Heart right ventricle (tissue), 16 donors: ENCODE data around the gene ALPK3. TPM values are rescaled to one million over a fixed set of nuclear protein-coding genes. Genes with fewer than 3 reads are reported as not detected.

Experiments
- ATAC-seq, 8 donors: fragments of 200-7000 bp; cut with Tn5 transposase; one replicate each; pipeline ENCODE4 v1.9.1; 2020; ENCODE audit warnings: mild to moderate bottlenecking in 8 of 8, moderate library complexity in 8 of 8, moderate number of reproducible peaks in 1 of 8
- DNase-seq, 2 donors: peaks; one replicate each; pipeline ENCODE4 v3.0.0-alpha.2; 2020
- H3K27ac ChIP-seq, 10 donors: fragments of 200-600 bp; sonication (generic) in 2 of 10; one replicate each; pipeline versions ENCODE4 v1.5.0 to v1.8.0; 2020 to 2022; ENCODE audit warnings: mild to moderate bottlenecking in 3 of 10
- H3K27me3 ChIP-seq, 7 donors: fragments of 200-600 bp; one replicate each; pipeline ENCODE4 v1.8.0; 2021 to 2022; ENCODE audit warnings: mild to moderate bottlenecking in 2 of 7
- H3K36me3 ChIP-seq, 9 donors: fragments of 200-600 bp; sonication (generic) in 1 of 9; one replicate each; pipeline versions ENCODE4 v1.5.0 to v1.8.0; 2020 to 2022; ENCODE audit warnings: mild to moderate bottlenecking in 2 of 9
- H3K4me1 ChIP-seq, 9 donors: fragments of 200-600 bp; sonication (generic) in 1 of 9; one replicate each; pipeline versions ENCODE4 v1.5.0 to v1.8.0; 2020 to 2022; ENCODE audit warnings: mild to moderate bottlenecking in 4 of 9
- H3K4me3 ChIP-seq, 10 donors: fragments of 200-600 bp; sonication (generic) in 2 of 10; one replicate each; pipeline versions ENCODE4 v1.5.0 to v1.8.0; 2020 to 2022; ENCODE audit warnings: mild to moderate bottlenecking in 7 of 10, moderate library complexity in 2 of 10
- H3K9me3 ChIP-seq, 11 donors: fragments of 200-600 bp in 10 of 11; sonication (generic) in 2 of 11; one replicate each; pipeline versions ENCODE4 v1.5.0 to v1.8.0; 2013 to 2022; ENCODE audit warnings: mild to moderate bottlenecking in 2 of 11, control low read depth in 1 of 11, moderate library complexity in 1 of 11
- WGBS, 2 donors: extraction: QIAGEN DNeasy Blood & Tissue Kit; methylation state at CpG; one replicate each; pipeline ENCODE4 v1.1.7; 2013; ENCODE audit warnings: inconsistent platforms in 1 of 2; 5-methylcytosine and 5-hydroxymethylcytosine counted together
- intact Hi-C, 10 donors: fragments of 100-400 bp; cut with DNase I; formaldehyde crosslinking; loops; one replicate each; pipeline versions ENCODE4 v1.11.1 to v1.14.2; 2022
- polyA plus RNA-seq, 2 donors: library from polyadenylated mRNA; stranded (reverse); fragments of 200-250 nt; gene quantifications; one replicate each; pipeline ENCODE4 v1.2.3, GENCODE V29; 2013
- total RNA-seq, 10 donors: library from RNA; stranded (reverse); fragmentation: NEBNext Ultra II Directional in 3 of 10; extraction: Animal tissue kit (Norgen Biotek cat#: 25700) in 3 of 10; gene quantifications; one replicate each; pipeline versions ENCODE4 v1.2.1 to v1.2.4, GENCODE V29; 2021 to 2023
- TF ChIP-seq, protein P1 (sequence below), 9 donors: fragments of 200-600 bp; sonication (generic) in 2 of 9; IDR thresholded peaks; one replicate each; pipeline versions ENCODE4 v1.5.0 to v1.8.0; 2021 to 2022; ENCODE audit warnings: antibody characterized with exemption in 9 of 9, mild to moderate bottlenecking in 5 of 9, moderate library complexity in 1 of 9
- donor health status: Arrhythmogenic right ventricular cardiomyopathy.
- donor health status: ischemic (EF 13 %, LVEDD 7.1; RV severe dilation, severe dysfunction).
- donor health status: healthy with polysubstance abuse.
- donor health status: DM: no; HTN: yes; CAD: no.
- donor health status: DM: no; HTN: no; CAD: no.
- donor health status: ischemic (EF 25% LVEDD 6.9; RV normal size, moderate dysfunction).
- donor health status: ischemic (EF 25% LVEDD 5.7; RV mildly dilated, moderate dysfunction).
- donor health status: healthy.
- donor health status: DM: yes; HTN: yes; CAD: no.
- donor health status: Ischemic cardiomyopathy.
- donor health status: ischemic (EF 35%, LVEDD 5.7; RV mildly dilated, moderate dysfunction).
- donor health status: nonischemic (EF 11% LVEDD 7.7; RV severe dilation, severe dysfunction).
- donor health status: DM: yes; HTN: yes; CAD: no.
- donor health status: PGD.
- donor health status: ischemic (EF 29% LVEDD 5.4; RV normal size, mild dysfunction).
- donor health status: nonischemic (EF 23%, LVEDD 6.1; RV moderate dilation, normal function).

Gene ALPK3
- total and polyA plus RNA-seq, 12 donors = 35.1 to 268 (median 162) TPM

DNA sequence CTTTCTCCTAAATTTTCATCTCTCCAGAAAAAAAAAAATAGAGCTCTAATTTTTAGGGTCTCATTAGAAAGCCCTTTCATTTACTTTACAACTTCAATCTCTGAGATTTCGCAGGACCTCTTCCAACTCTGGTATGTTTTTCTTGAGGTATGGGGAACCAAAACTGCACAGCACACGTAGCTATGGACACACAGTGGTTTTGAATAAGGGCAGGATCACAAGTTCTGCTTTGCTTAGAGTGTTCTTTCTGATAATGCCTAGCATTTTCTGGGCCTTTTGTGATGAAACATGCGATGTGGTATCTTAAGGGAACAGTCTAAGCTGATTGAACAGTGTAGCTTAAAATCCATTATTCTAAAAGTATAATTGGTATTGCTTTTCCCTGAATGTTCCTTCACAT is 43.4 kb upstream of the ALPK3 start:
- Histone ChIP-seq H3K36me3 (peaks cover 0 to 70% (median 20%) of the 10 kb centered on the region in 9 donors), H3K27me3 (no peaks in the 10 kb centered on the region), H3K4me3 (no peak overlapping the region), H3K9me3 (no peaks in the 10 kb centered on the region), H3K27ac (peak overlapping the region in 1 of 10 donors; percentile 45), H3K4me1 (peaks cover 0 to 48% (median 16%) of the 10 kb centered on the region in 9 donors)
- WGBS, 2 donors = 86 to 91% methylated on average over 3 of the region's 3 CpGs
- peak in 1 of 8 donors; percentile 46 for ATAC-seq
- DNase-seq = no peak
- TF ChIP-seq, protein P1, sequence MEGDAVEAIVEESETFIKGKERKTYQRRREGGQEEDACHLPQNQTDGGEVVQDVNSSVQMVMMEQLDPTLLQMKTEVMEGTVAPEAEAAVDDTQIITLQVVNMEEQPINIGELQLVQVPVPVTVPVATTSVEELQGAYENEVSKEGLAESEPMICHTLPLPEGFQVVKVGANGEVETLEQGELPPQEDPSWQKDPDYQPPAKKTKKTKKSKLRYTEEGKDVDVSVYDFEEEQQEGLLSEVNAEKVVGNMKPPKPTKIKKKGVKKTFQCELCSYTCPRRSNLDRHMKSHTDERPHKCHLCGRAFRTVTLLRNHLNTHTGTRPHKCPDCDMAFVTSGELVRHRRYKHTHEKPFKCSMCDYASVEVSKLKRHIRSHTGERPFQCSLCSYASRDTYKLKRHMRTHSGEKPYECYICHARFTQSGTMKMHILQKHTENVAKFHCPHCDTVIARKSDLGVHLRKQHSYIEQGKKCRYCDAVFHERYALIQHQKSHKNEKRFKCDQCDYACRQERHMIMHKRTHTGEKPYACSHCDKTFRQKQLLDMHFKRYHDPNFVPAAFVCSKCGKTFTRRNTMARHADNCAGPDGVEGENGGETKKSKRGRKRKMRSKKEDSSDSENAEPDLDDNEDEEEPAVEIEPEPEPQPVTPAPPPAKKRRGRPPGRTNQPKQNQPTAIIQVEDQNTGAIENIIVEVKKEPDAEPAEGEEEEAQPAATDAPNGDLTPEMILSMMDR (IDR thresholded peaks at IDR 0.05) = no peak
- intact Hi-C loops = loop anchor here in 1 of 10 donors (10.0 kb wide), 1 partner anchor 109 kb away; no protein-coding TSS in a partner anchor

DNA sequence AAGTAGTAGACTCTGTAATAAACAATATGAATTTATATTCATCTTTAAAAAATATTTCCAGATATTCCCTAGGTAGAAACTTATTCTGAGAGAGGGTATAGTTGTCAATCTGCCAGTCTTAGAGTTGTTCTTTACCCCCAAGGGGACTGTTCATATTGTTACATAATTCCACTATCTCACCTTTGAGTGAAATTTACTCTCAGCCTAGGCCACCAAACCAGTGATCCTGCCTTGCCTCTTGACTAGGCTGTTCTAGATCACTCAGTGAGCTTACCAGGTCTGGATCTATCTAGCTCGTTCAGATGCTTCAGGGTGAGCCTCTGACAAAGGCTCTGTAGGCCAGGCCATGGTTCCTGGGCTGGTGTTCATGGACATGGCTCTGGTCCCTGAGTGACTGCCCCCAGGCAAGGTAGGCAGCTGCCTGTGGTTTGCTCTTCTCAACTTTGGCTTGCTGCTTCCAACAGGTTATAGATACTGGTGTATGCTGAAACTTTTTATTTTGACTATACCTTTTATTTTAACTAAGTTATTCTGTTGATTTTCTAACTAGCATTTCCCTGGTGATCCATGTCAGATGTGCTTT is 41.2 kb upstream of the ALPK3 start:
- intact Hi-C loops = loop anchor here in 1 of 10 donors (10.0 kb wide), 1 partner anchor 111 kb away; no protein-coding TSS in a partner anchor

GRCh38 chr15:84778194-84778593 is 39.0 kb upstream of the ALPK3 start:
- Histone ChIP-seq H3K27me3 (no peaks in the 10 kb centered on the region), H3K27ac (no peak overlapping the region), H3K4me1 (peaks cover 0 to 46% (median 13%) of the 10 kb centered on the region in 9 donors), H3K9me3 (no peaks in the 10 kb centered on the region), H3K36me3 (peaks cover 0 to 75% (median 21%) of the 10 kb centered on the region in 9 donors), H3K4me3 (no peak overlapping the region)
- intact Hi-C loops = loop anchor here in 1 of 10 donors (10.0 kb wide), 1 partner anchor 113 kb away; no protein-coding TSS in a partner anchor
- 82 to 85% methylated on average over 13 of the region's 13 CpGs for whole genome bisulfite sequencing, 2 donors
- no peak for ATAC-seq
- TF ChIP-seq, protein P1 (IDR thresholded peaks at IDR 0.05) = no peak
- DNase-seq = no peak

More for the DNA sequence above, 41.2 kb upstream of the ALPK3 start:
- no peaks in the 10 kb centered on the region for H3K27me3 ChIP-seq
- no peak overlapping the region for H3K27ac ChIP-seq
- peaks cover 0 to 62% (median 12%) of the 10 kb centered on the region in 9 donors for H3K36me3 ChIP-seq
- WGBS, 2 donors = 89% methylated on average over 1 of the region's 1 CpG
- H3K4me3 ChIP-seq = no peak overlapping the region
- DNase-seq (no peak), ATAC-seq (peak in 1 of 8 donors; percentile 17)
- H3K9me3 ChIP-seq = no peaks in the 10 kb centered on the region
- TF ChIP-seq, protein P1 (IDR thresholded peaks at IDR 0.05) = no peak
- H3K4me1 ChIP-seq = peaks cover 0 to 56% (median 23%) of the 10 kb centered on the region in 9 donors

GRCh38 chr15:84780492-84780891 is 36.7 kb upstream of the ALPK3 start:
- no peaks in the 10 kb centered on the region for H3K27me3 ChIP-seq
- peaks cover 0 to 48% (median 20%) of the 10 kb centered on the region in 9 donors for H3K4me1 ChIP-seq
- H3K27ac ChIP-seq = no peak overlapping the region
- intact Hi-C loops = no loop called here
- H3K9me3 ChIP-seq = no peaks in the 10 kb centered on the region
- H3K4me3 ChIP-seq = no peak overlapping the region
- H3K36me3 ChIP-seq = peaks cover 0 to 77% (median 35%) of the 10 kb centered on the region in 9 donors
- no peak for ATAC-seq
- DNase-seq = no peak
- TF ChIP-seq, protein P1 (IDR thresholded peaks at IDR 0.05) = no peak
- 90 to 92% methylated on average over 3 of the region's 3 CpGs for WGBS, 2 donors
